GM13977 (cell line): ENCODE data around the gene ARHGEF10L.

Experiments
- DNase-seq: peaks from one replicate; pipeline ENCODE4 v3.0.0; 2012; ENCODE audit warnings: low spot score
- in situ Hi-C: fragments of 300-500 bp; cut with MboI; formaldehyde crosslinking; loops from one replicate; pipeline ENCODE4 v1.12.0; 2022; ENCODE audit warnings: low sequenced_read_pairs, low pct_unique_long_range_greater_than_20kb, mixed read lengths, inconsistent platforms; ENCODE audit not compliant: unreplicated experiment
- TF ChIP-seq, protein P1 (sequence below): IDR thresholded peaks from 2 replicates; pipeline ENCODE4 v1.5.1; 2012; ENCODE audit warnings: mild to moderate bottlenecking, control low read depth; ENCODE audit not compliant: insufficient read depth; ENCODE audit errors: extremely low read depth, missing control alignments

The ARHGEF10L gene

DNA sequence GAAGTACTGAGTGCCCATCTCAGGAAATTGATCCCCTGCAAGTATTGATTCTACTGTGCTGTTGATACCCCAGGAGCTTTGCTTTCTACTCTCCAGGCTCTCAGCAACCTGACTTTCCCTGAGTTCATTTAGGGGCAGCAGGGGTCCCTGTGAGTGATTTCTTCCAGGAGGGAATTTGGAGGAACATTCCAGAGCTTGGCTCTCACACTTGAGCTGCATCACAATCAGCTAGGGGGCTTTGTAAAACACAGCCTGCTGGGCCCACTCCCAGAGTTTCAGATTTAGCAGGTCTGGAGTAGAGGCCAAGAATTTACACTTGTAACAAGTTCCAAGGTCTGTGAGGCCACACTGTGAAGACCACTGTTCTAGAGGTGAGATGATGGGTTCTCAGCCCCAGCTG is 199.6 kb downstream of the ARHGEF10L start:
- TF ChIP-seq, protein P1, sequence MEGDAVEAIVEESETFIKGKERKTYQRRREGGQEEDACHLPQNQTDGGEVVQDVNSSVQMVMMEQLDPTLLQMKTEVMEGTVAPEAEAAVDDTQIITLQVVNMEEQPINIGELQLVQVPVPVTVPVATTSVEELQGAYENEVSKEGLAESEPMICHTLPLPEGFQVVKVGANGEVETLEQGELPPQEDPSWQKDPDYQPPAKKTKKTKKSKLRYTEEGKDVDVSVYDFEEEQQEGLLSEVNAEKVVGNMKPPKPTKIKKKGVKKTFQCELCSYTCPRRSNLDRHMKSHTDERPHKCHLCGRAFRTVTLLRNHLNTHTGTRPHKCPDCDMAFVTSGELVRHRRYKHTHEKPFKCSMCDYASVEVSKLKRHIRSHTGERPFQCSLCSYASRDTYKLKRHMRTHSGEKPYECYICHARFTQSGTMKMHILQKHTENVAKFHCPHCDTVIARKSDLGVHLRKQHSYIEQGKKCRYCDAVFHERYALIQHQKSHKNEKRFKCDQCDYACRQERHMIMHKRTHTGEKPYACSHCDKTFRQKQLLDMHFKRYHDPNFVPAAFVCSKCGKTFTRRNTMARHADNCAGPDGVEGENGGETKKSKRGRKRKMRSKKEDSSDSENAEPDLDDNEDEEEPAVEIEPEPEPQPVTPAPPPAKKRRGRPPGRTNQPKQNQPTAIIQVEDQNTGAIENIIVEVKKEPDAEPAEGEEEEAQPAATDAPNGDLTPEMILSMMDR: no peak
- no peak for DNase-seq
- in situ Hi-C loops: no loop called here

DNA sequence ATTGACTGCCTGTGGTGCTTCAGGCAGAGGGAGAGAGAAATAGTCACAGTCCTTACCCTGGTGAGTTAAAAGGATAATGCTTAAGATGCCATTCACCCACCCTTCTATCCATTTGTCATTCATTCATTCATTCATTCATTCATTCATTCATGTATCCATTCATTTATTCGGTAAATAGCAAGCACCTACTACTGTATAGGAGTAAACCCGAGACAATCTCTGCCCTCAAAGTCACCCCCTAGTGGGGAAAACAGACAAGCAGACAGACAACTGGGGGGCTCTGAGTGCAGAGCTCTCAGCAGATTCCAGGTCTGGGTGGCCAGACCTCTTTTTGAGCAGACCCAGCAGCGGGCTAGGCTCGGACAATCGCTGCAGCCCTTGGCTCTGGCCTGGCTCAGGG is 201.6 kb downstream of the ARHGEF10L start:
- DNase-seq: no peak
- in situ Hi-C loops: no loop called here
- TF ChIP-seq, protein P1: no peak

DNA sequence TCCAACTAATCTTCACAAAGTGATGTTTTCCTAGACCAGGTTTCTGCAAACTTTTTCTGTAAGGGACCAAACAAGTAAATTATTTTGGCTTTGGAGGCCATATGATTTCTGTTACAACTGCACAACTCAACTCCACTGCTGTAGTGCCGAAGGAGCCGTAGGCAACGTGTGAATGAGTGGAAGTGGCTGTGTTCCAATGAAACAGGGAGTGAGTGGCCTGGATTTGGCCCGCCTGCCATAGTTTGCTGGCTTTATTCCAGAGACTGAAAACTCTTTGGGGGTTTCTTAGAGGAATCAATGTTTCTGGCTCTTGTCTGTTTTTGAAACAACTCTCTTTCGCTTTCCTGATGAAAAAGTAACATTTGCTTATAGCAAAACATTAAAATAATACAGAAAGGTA is 203.1 kb downstream of the ARHGEF10L start:
- in situ Hi-C loops: no loop called here
- TF ChIP-seq, protein P1: no peak

DNA sequence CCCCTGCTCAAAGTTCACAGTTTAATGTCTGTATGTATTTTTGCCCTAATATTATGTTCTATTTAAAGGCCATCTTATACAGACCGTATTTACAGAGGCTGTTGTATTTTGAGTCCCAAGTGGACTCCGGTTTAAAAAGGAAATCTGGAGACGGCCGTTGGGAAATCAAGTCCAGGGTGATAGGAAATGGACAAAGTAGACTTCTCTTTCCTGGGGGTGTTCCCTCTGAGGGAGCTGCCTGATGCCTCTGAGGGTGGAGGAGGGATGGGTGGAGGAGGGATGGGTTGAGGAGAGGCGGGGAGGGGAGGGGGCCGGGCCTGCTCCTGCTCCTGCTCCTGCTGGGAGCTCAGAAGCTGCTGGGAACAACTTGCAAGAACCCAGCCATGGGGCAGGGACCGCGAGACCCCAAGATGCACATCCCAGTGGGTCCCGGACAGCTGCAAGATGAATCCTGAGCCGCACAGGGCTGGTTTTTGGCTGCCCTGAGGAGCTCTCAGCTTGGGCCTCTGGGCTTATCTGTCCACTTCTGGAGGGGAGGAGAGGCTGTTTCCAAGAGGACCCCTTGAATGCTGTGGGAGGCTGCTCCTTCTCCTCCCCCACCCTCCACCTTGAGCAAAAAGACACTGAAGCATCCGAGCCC is 203.6 kb downstream of the ARHGEF10L start:
- TF ChIP-seq, protein P1: no peak
- in situ Hi-C loops: no loop called here
- DNase-seq: no peak

More for the DNA sequence above, 203.1 kb downstream of the ARHGEF10L start:
- no peak for DNase-seq

DNA sequence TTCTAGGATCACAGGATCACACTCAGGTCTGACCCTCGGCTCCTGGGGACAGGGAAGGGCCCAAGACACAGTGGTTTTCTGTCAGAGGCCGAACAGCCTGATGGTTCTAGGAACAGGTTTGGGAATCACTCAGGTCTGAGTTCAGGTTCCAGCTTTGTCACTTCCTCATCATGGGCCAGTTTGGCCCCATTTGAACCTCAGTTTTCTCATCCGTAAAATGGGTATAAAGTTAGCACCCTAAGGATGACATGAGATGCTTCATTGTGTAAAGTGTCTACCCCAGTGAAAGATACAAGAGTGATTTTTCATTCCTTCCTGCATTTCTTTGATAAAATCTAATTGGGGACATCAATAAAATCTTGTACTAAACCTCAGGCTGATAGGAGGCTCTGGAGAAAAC is 204.4 kb downstream of the ARHGEF10L start:
- in situ Hi-C loops: no loop called here
- DNase-seq: no peak
- TF ChIP-seq, protein P1: no peak

DNA sequence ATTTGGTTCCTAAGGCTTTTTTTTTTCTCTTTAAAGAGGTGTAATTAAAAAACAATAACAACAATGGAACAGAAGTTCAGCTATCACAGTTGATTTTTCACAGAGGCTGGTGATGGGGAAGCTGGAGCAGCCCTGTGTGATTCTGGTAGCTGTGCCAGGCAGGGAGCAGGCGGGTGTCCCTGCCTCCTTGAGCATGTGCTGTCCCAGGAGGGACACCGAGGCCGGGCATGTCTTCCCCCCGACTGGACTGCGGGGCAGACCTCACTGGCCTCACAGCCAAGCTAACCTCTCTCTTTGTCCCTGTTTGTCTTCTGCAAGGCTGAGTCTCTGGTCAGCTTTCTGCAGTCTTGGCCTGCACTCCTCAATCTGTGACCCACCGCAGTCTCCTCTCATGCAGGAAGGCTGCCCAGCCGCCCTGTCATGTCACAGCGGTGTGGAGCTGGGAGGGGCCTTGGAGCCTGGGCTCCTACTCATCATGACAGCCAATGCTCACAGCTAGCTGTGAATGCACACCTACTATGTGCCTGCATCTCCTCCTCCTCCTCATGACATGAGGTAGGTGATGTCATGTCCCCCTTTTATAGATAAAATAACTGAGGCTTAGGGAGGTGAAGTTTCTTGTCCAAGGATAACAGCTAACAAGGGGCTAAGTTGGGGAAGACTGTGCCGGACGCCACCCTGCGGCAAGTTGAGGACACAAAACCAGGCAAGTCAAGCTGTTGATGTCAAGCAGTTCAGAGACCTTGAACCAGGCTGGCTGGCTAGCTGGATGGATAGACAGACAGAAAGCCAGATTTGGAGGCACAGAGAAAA is 205.4 kb downstream of the ARHGEF10L start:
- in situ Hi-C loops: no loop called here
- TF ChIP-seq, protein P1: no peak

More for the DNA sequence above, 205.4 kb downstream of the ARHGEF10L start:
- no peak for DNase-seq
